ENCODE data around the gene SNX20.

DNA sequence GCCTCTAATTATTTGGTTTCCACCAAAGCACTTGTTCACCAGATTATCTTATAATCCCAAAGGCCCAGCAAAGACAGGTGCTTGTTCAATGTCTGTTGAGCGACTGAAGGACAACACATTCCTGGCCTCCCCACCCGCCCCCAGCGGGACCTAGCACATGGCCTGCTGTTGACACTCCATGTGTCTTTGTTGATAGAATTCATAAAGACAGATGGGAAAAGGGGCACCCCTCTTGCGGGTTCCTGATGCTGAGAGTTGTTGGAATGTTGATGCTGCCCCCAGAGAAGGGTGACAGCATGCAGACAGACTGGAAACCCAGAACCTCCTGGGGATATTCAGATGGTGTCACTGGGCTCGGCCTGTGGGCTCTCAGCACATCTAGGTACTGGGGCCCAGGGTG, 36.9 kb downstream of the SNX20 start:
- TF ChIP-seq POLR2A (IDR thresholded peaks at IDR 0.05; ENCODE audit: low read length) (no peak), GATA1 (IDR thresholded peaks at IDR 0.05; ENCODE audit: low read depth, low read length) (no peak)

All from erythroblast (primary cell).